Measurements from ENCODE around the gene GPD1.
"Not testable (repeated sequence)": the region's sequence is repeated elsewhere in the genome, so short reads cannot be mapped to it uniquely, and the experiment has no call there.

The GPD1 gene

DNA sequence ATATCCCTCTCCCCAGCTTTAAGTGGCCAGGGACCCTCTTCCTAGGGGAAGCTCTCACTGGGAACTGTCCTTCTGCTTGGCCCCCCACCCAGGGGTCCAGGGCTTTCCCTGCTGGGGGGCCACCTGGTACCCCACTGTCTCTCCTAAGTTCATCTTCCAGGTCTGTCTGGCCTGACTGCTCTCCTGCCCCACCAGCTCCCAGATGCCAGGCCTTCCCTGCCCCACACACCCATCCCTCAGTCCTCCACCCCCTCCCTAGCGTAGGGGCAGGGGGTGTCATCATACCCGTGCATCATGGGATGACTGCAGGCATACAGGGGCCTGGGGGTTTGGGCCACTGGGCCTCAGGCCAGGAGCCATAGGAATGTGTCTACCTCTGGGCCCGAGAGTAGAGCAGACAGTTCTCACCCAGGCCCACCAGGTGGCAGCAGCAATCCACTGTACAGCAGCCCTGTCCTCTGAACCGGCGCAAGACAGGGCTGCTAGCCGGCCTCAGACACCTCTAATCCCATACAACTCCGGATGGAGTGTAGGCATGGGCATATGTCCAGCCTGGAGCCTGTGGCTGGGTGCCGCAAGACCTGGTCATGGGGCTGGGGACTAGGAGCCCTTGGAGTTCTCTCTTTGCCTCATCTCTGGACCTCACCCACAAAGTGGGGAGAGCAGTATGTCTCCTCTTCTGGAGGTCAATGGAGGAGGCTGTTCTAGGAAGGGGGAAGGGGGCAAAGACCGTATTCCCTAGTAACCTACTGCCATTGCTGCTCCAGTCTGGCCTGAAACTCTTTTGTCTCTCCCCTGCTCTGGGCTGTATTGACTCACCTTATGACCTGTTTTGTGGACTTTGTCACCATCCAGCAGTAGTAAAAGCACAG is 28.6 kb upstream of the GPD1 start:
- FAIRE-seq = no peak

DNA sequence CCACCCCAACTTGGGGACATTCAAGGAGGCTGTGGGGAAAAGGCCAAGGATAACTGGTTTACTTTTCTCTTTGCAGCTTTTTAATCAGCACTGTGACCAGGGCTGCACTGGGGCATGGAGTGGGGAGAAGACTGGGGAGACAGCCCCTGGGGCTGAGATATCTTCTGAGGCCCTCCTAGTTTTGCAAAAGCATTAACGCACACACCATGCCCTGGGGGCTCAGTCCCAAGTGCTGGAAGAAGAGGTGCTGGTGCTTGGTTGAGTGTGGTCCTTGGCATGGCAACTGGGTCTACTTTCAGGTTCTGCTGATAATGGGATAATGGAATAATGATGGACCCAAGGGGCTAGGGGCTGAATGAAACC is 28.0 kb upstream of the GPD1 start:
- FAIRE-seq = no peak

- FAIRE-seq = no peak
Measured at GRCh38 chr12:50077099-50077498, 26.7 kb upstream of the GPD1 start.

GRCh38 chr12:50078281-50078680 is 25.5 kb upstream of the GPD1 start:
- FAIRE-seq = no peak

DNA sequence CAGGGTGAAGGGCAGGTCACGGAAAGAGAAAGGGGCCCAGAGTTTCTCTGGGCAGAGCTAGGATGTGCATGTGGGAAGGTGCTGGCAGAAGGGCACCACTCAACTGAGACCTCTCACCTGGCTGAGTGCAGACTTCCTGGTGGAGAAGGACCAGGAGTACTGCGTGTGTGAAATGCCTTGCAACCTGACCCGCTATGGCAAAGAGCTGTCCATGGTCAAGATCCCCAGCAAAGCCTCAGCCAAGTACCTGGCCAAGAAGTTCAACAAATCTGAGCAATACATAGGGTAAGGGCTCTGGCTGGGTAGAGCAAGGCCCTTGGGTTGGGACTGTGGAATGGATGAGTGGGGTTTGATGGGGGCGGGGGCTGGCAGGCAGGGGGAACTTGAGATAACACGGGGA is 24.0 kb upstream of the GPD1 start:
- no peak for FAIRE-seq

GRCh38 chr12:50081096-50081808 is 22.6 kb upstream of the GPD1 start:
- no peak for FAIRE-seq

DNA sequence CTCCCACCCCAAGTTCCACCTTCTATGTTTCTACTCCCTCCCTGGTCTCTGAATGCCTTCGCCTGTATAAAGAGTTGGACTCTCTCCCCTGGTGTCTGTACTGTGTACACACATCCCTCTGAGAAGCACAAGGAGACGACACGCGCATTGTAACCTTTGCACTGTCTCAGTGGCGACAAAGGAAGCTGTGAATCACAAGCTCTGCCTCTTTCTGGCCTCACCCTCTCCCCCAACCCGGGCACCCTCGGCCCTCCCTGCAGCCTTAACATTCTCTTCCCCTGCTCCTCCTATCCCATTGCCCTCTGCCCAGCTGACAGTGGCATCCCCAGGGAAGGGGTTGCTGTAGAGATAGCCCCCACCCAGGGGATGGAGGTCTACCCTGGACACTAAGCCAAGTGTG is 21.2 kb upstream of the GPD1 start:
- FAIRE-seq = no peak

- no peak for FAIRE-seq
Measured at GRCh38 chr12:50083301-50083700, 20.5 kb upstream of the GPD1 start.

DNA sequence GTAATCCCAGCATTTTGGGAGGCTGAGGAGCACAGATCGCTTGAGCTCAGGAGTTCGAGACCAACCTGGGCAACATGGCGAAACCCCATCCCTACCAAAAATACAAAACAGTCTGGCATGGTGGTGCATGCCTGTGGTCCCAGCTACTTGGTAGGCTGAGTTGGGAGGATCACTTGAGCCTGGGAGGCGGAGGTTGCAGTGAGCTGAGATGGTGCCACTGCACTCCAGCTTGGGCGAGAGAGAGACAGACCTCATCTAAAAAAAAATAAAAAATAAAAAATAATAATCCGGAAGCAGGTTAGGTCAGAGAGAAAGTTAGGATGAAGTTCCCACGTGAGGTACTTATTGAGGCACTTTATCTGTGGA is 19.4 kb upstream of the GPD1 start:
- not testable (repeated sequence) for FAIRE-seq

DNA sequence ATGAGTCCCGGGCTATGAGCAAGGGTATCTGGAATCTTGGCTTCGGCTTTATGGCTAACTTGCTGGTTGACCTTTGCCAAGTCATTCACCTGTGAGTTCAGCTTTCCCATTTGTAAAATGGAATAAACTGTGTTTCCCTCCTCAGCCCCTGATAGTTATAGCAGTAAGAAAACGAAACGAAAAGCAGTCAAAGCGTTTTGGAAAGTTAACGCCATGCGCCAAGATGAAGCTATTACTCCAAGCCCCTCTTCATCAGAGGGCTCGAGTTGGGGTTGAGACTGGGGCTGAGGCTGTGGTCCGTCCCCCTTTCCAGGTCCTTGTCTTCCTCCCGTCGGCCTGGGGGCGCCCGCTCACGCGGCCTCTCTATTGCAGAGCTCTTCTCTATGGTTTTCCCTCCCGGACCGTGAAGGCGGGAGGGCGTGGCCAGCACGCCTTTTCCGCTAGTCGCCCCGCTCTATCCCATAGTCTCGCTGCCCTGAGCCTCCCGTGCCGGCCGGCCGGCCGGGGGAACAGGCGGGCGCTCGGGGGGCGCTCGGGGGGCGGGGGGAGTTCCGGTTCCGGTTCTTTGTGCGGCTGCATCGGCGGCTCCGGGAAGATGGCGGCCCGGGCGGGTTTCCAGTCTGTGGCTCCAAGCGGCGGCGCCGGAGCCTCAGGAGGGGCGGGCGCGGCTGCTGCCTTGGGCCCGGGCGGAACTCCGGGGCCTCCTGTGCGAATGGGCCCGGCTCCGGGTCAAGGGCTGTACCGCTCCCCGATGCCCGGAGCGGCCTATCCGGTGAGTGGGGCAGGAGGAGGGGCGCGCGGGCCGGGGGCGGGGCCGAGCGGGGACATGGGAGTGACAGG is 18.8 kb upstream of the GPD1 start, which contains the start of gene SMARCD1:
Gene SMARCD1 (plus strand): TSS at position 568 of the 840 bp plus-strand sequence. CDS start 28 bp downstream, at position 596.
- no peak for FAIRE-seq

DNA sequence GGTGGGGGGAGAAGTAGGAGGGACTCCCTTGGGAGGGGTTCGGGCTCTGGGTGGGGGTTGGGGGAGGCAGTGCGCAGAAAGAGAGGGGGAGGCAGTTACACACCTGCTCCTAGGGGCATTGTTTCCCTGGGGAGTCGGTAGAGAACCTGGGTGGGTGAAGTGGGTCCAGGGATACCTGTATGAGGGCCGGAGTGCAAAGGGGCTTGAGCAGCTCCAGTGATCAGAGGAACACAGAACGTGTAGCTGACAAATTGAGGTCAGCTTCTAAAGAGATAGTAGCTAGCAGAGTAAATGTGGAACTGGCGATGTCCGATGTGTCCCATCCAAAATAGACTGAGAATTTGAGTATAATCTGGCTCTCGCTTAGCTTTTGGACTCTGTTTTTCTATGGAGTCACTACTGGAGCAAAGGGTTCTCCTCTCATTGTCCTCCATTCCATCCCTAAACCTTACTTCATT is 18.2 kb upstream of the GPD1 start:
- FAIRE-seq = no peak

GRCh38 chr12:50086148-50086547 is 17.7 kb upstream of the GPD1 start:
- FAIRE-seq = no peak

GRCh38 chr12:50087151-50087550 is 16.7 kb upstream of the GPD1 start:
- no peak for FAIRE-seq

DNA sequence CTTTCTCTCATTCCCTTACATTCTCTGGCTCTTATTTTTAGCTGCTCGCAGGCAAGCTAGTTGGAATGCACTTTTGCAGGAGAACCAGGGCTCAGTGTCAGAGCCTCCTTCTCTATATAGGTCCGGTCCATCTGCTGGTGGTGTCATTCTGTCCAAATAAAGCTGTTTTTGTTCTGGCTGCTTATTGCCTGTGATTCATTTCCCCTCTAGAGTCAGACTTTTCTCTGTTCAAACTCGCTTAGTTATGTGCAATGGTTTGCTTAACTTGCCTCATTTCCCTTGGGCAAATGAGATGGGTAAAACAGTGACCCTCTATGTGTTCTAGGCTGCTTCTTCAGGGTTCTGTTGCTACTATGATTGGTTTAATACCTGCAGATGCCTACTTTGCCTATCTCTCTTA is 15.8 kb upstream of the GPD1 start:
- FAIRE-seq = no peak

DNA sequence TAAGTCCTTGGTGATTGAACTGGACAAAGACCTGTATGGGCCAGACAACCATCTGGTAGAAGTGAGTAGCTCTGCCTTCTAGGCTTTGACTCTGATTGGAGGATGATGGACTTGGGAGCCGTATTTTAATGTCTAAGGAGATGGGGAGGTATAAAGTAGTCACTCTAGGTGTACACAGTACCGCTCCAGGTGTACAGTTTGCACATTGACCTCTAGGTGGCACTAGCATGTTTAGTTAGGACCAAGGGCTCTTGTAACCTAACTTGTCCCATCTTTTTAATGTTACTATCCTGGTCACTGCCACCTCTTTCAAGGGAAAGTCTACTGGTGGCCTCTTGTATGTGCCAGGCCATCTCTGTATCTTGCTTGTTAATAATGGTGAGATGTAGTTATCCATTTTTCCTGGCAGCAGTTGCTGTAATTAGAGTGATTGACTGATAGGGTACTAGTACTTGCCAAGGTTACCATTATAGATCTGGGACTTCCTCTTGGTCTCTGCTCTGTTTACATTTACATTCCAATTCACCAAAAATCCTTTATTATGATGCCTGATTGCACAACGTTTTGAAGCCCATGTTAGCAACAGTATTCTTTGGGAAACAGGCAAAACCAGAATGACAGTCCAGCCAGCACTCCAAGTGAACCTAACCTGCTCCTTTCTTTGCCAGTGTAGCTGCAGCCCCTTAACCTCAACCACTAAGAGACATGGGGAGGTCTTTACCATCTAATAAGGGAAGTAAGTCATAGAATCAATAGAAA is 15.1 kb upstream of the GPD1 start:
- FAIRE-seq = no peak

DNA sequence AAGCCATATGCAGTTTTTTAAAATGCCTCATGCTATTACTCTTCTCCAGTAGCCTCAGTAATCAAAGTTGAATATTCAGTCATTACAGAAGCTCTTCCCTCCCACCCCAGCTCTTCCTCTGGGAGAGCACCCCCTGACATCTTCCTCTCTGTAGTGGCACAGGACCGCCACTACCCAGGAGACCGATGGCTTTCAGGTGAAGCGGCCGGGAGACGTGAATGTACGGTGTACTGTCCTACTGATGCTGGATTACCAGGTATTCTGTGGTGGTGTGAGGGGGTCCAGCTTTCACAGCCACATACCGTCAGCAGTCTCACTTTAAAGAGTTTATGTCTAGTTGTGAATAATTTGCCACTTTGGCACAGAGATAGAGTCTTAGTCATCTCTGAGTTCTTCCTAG is 14.1 kb upstream of the GPD1 start:
- FAIRE-seq = no peak

DNA sequence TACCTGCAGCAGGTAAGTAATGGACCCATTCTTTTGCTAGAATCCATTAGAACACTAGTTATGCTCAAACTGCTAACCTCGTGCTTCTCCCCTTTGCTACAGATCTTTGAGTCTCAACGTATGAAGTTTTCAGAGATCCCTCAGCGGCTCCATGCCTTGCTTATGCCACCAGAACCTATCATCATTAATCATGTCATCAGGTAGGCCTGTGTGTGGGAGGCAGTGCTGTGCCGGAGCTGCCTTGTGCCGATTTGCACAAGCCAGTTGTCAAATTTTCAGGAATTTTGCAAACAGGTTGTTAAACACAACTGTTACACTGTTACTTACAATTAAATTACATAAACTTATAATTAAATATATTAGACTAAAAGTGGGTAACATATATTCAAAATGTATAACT is 13.4 kb upstream of the GPD1 start:
- FAIRE-seq = no peak

GRCh38 chr12:50097952-50098351 is 5.9 kb upstream of the GPD1 start:
- no peak for FAIRE-seq

GRCh38 chr12:50099302-50100008 is 4.4 kb upstream of the GPD1 start:
- FAIRE-seq = no peak

DNA sequence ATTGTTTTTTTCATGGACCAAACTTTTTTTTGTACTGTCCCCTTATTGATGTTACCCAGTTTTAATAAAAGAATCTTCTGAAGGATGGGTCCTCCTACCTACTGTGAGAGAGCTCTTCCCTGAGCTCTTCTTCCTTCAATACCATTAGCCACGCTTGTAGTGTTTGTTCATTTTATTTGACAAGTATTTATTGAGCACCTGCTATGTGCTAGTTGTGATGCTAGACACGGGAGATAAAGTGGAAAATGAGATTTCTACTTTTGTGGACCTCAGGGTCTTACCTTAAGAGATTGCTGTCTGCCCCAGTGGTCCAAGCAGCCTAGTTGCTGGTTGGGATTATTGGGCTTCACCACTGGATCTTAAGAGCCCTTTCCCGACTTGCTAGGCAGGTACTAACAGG is 3.2 kb upstream of the GPD1 start:
- no peak for FAIRE-seq

GRCh38 chr12:50101663-50102062 is 2.1 kb upstream of the GPD1 start:
- no peak for FAIRE-seq

- no peak for FAIRE-seq
Measured at GRCh38 chr12:50102131-50102531, 1.7 kb upstream of the GPD1 start.

Data from islet of Langerhans (tissue), 1 donor.